ENCODE data around the gene IL2RA. TPM values are rescaled to one million over a fixed set of nuclear protein-coding genes. Genes with fewer than 3 reads are reported as not detected.

The IL2RA gene
- total and polyA plus RNA-seq, 10 of the 15 experiments (the other 5 are each of a cell fraction or from before 2014, with no cell fraction given), result 2.2 to 6.0 (median 4.9) TPM

GRCh38 chr10:6082496-6083395, 20.6 kb upstream of the IL2RA start:
- RAD21 ChIA-PET (ENCODE audit: unreplicated experiment), result interaction anchor here (0.6 to 3.5 kb wide), 4 partner anchors 36 to 302 kb away, joined by 3 to 16 read pairs (median 4); no protein-coding TSS in a partner anchor
- no peak overlapping the region for H2AFZ ChIP-seq (ENCODE audit: control insufficient read depth, low read depth, low read length)

More at GRCh38 chr10:6082496-6083395, 20.6 kb upstream of the IL2RA start:
- ATAC-seq (no peak), DNase-seq (ENCODE audit: low read depth, low spot score) (no peak), FAIRE-seq (no peak)
- no peak overlapping the region for H3K4me3 ChIP-seq
- WGBS (ENCODE audit: insufficient coverage, insufficient replicate concordance, low lambda C conversion rate, missing lambda C conversion rate), result 55% methylated on average over 9 of the region's 9 CpGs
- peaks cover 0 to 6% of the 10 kb centered on the region in 2 experiments; a peak in 2 of 4 replicates for H3K27me3 ChIP-seq (replicated peaks in 1 of 2; ENCODE audit: control insufficient read depth in 2 of 2, insufficient read depth in 2 of 2, low read length in 1 of 2)
- SMC1A ChIA-PET (ENCODE audit: uncharacterized antibody, unreplicated experiment), result interaction anchor here (1.4 to 3.0 kb wide), 4 partner anchors 32 to 69 kb away, joined by 3 to 13 read pairs (median 10); no protein-coding TSS in a partner anchor
- no peak overlapping the region for H3K9ac ChIP-seq (ENCODE audit: control insufficient read depth, insufficient read depth, low read length)
- TF ChIP-seq ZZZ3 (IDR thresholded peaks at IDR 0.05; ENCODE audit: control insufficient read depth, insufficient read length, low read depth), result no peak
- no peak for TF ChIP-seq HSF1 (IDR thresholded peaks at IDR 0.05; ENCODE audit: low read depth, low read length)
- TF ChIP-seq E2F8 (IDR thresholded peaks at IDR 0.05; ENCODE audit: low read depth, partially characterized antibody), result no peak
- no peak for TF ChIP-seq EP300 (IDR thresholded peaks at IDR 0.05; ENCODE audit: borderline replicate concordance in 1 of 2, control insufficient read depth in 1 of 2, low read depth in 2 of 2, low read length in 2 of 2)
- H4K20me1 ChIP-seq (ENCODE audit: control insufficient read depth, insufficient read depth), result no peaks in the 10 kb centered on the region
- CTCF ChIA-PET, result interaction anchor here (1.2 to 6.1 kb wide), 7 partner anchors 9 to 319 kb away, joined by 5 to 95 read pairs (median 17); no protein-coding TSS in a partner anchor
- intact Hi-C loops (cut with micrococcal nuclease; ENCODE audit: unreplicated experiment), result no loop called here
- no peaks in the 10 kb centered on the region for H3K36me3 ChIP-seq (ENCODE audit: control insufficient read depth in 2 of 2, insufficient read depth in 2 of 2, low read length in 1 of 2)
- in situ Hi-C loops (cut with MboI), result loop anchor here (5.0 kb wide), 1 partner anchor 70 kb away; no protein-coding TSS in a partner anchor
- no peak overlapping the region for H3K4me2 ChIP-seq (ENCODE audit: control insufficient read depth, insufficient read depth)
- no TSS peak for BruUV-seq (replicated peaks)
- POLR2A ChIA-PET, result no interaction called here
- H3K79me2 ChIP-seq (ENCODE audit: control insufficient read depth, insufficient read depth, low read length), result no peaks in the 10 kb centered on the region
- no peaks in the 10 kb centered on the region; the same call in 2 of the 3 replicates for H3K9me3 ChIP-seq (replicated peaks; ENCODE audit: control insufficient read depth, insufficient read depth, low read length)
- no peak overlapping the region for H3K27ac ChIP-seq (ENCODE audit: control insufficient read depth, insufficient read depth)
- no peaks in the 10 kb centered on the region for H3K4me1 ChIP-seq (ENCODE audit: control insufficient read depth, insufficient read depth, low read length)
